Measurements from ENCODE around the gene OR2H2.

The OR2H2 gene

DNA sequence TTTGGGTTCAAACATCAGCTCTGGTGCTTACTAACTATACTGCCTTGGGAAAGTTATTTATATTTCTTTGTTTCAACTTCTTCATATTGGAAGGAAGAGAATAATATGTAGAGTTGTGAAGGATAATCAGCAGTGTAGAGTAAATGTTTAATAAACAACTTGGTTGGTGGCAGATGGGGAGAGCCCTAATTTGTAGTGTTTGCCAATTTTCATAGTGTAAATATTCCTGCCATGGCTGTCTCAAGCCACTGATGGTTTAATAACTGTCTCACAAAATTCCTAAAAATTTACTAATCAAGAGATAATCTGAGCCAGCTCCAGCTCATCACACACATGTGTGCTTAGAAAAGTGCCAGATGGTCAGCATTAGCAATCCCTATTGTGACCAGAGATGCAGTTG lies at the start of gene OR2H2:
OR2H2 (plus strand) TSS at position 301 of the 400 bp plus-strand sequence. CDS start 2,824 bp downstream, outside the sequence.
- no peak for DNase-seq

- no peak for DNase-seq
Observed at GRCh38 chr6:29537714-29538403, 47.1 kb upstream of the OR2H2 start.

DNA sequence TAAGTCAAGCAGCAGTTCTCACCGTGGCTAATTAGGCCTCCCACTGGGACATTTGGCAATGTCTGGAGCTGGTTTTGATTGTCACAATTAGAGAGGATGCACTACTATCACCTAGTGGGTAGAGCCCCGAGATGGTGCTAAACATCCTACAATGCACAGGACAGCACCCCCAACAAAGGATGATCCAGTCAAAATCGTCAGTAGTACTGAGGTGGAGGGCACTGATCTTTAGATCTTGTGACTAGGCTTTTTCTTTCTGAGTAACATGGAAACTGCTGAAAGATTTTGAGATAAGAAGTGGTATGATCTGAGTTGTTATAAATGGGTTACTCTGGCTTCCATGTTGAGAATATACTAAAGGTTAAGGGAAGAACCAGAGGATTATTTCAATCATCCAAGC lies 37.3 kb upstream of the OR2H2 start:
- DNase-seq: no peak

DNA sequence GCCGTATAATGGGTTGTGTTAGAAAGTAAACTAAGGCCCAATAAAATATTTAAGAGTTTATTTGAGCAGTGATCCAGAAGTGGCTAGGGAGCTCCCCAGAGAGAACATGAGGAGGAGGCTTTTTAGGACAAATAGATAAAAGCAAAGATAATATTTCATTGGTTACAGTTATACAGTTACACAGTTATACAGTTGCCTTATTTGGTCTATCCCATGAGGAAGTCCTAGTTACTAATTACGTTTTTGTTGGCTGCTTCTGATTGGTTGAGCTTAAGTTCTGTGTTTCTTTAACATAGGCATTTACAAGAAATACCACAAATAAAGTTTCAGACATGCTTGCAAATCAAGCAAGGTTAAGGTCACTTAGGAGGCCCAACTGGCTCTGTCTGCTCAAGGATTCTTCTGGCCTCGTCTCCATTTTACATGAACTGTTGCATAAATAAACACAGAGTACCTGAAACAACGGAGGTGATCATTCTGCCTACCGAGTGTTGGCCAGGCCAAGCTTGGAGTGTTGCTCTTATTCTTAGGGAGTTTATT lies 32.3 kb upstream of the OR2H2 start:
- DNase-seq: no peak

GRCh38 chr6:29553268-29554057 lies 31.5 kb upstream of the OR2H2 start:
- peak; percentile 22 to 27 for DNase-seq

DNA sequence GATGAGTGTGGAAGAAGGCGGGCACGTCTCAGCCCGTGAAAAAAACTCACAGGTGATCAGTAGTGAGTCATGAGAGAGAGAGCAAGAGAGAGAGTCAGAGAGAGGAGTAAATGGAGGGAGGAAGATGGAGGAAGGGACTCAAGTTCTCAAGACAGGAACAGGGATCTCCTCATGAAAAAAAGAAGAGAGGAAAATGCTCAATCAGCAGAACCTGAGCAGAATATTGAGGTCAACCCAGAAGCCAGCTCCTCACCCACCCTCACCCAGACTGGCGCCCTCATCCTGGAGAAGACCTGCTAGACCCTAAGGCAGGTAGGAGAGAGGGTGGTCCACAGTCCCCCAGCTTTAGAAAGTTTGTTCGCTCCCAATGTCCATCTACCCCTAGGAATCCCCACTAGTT lies 30.2 kb upstream of the OR2H2 start:
- no peak for DNase-seq

DNA sequence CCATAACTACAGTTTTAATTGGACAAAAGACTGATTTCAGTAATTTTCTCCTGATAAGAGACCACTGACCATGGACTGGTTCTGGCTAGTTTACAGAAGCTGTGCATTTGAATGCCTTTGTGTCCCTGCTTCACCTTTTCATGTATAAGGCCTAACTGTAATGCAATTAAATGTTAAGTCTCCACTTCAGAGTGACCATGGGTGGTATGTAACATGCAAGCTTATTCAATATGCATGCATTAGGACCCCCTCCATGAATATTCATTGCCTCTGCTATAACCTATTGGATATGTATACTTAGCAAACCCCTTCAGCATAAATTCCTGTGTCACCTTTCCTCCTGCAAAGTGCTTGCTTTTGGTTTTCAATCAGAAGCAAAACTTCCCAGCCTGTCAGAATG lies 27.6 kb upstream of the OR2H2 start:
- no peak for DNase-seq

DNA sequence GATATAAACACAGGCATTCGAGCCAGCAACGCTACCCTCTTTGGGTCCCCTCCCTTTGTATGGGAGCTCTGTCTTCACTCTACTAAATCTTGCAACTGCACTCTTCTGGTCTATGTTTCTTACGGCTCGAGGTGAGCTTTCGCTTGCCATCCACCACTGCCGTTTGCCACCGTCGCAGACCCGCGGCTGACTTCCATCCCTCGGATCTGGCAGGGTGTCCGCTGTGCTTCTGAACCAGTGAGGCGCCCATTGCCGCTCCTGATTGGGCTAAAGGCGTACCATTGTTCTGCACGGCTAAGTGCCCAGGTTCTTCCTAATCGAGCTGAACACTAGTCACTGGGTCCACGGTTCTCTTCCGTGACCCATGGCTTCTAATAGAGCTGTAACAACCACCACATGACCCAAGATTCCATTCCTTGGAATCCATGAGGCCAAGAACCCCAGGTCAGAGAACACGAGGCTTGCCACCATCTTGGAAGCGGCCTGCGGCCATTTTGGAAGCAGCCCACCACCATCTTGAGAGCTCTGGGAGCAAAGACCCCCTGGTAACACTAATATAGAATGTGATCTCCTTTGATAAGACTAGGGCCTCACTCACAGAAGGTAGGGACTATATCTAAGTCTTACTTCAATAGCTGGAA lies 26.4 kb upstream of the OR2H2 start:
- DNase-seq: no peak

DNA sequence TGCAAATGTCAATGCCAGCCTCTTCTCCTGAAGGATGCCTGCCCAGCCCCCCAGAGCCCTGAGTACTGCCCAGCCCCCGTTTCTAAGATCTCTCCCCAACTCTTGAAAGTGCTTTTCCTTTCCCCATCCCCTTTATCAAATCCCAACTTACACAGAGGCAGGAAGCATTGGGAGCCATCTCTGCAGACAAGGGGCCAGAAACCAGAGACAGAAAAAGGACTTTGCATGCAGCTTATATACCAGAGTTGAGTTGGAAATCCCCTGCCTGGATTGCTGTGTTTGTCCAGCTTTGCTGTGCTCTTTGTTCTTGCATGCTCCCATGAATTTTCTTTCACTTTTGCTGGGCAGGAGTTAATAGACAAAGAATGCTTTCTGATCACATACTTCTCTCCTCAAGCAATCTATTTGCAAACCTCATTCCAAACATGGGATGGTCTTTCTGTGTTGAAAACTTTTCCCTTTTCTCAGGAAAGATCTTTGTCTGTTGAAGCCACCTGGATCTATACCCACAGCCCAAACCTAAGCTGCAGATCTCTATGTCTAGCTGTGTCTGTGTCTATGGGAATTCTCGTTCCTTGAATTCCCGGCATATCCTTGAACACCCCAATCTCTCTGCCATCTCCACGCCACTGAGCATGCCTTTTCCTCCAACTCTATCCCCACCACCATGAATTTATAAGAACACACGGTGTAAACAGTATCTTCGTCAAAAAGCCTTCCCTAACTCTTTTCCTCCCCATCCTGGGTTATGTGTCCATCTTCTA lies 25.2 kb upstream of the OR2H2 start, which contains the start of gene UBD:
UBD (minus strand) TSS at position 209 of the 764 bp plus-strand sequence; CDS start at position 178, 31 bp downstream.
- DNase-seq: no peak

- DNase-seq: no peak
Observed at GRCh38 chr6:29561091-29561490, 23.8 kb upstream of the OR2H2 start.

DNA sequence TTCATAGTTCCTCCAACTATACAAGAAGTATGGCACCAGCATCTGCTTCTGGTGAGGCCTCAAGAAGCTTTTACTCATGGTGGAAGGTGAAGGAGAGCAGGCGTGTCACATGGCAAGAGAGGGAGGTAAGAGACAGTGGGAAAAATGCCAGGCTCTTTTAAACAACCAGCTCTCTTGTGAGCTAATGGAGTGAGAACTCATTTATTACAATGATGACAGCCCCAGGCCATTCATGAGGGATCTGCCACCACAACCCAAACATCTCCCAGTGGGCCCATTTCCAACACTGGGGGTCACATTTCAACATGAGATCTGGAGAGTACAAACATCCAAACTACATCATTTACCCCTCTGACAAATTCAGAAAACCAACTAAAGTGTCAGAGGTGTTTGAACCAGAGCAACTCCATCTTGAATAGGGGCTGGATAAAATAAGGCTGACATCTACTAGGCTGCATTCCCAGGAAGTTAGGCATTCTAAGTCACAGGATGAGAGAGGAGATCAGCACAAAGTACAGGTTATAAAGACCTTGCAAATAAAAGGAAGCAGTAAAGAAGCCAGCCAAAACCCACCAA lies 23.2 kb upstream of the OR2H2 start:
- DNase-seq: no peak

DNA sequence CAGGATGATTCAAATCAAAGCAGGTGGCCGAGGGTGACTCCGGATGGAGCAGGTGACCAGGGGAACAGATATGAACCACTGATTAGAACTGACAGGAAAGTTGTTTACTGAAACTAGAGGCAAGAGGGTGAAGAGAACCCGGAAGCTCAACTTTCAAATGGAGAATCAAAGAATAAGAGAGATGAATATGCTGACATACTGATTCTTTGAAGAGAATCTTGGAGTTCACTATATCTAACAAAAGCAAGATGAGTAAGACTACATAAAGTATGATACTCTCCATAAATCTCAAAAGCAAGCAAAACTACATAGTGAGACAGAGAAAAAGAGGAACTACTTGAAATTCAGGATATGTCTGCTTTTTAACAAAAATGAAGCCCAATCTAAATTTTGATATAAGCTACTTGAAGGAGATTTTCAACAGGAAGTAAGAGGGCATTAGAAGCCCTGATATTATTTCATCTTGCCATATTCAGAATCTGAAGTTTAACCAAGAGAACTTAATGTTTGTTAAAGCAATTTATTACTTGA lies 21.4 kb upstream of the OR2H2 start:
- DNase-seq: no peak

GRCh38 chr6:29564875-29565274 lies 20.0 kb upstream of the OR2H2 start:
- no peak for DNase-seq

- DNase-seq: no peak
Observed at GRCh38 chr6:29566856-29567255, 18.1 kb upstream of the OR2H2 start.

GRCh38 chr6:29567541-29567940 lies 17.4 kb upstream of the OR2H2 start:
- no peak for DNase-seq

DNA sequence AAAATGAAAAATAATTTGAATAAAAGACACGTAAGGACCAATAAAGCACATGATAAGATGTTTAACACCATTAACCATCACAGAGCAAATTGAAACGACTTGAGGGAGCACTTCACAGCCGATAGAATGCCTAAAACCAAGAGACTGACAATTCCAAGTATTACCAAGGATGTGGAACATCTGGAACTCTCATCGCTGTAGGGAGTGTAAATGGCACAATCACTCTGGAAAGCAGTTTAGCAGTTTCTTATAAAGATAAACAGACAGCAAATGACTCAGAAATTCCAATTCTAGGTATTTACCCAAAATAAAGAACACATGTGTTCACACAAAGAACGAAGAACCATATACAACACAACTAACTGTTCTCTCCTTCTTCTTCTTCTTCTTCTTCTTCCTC lies 16.9 kb upstream of the OR2H2 start:
- DNase-seq: no peak

GRCh38 chr6:29576056-29576455 lies 8.9 kb upstream of the OR2H2 start:
- DNase-seq: no peak

- no peak for DNase-seq
Observed at GRCh38 chr6:29577544-29577943, 7.4 kb upstream of the OR2H2 start.

DNA sequence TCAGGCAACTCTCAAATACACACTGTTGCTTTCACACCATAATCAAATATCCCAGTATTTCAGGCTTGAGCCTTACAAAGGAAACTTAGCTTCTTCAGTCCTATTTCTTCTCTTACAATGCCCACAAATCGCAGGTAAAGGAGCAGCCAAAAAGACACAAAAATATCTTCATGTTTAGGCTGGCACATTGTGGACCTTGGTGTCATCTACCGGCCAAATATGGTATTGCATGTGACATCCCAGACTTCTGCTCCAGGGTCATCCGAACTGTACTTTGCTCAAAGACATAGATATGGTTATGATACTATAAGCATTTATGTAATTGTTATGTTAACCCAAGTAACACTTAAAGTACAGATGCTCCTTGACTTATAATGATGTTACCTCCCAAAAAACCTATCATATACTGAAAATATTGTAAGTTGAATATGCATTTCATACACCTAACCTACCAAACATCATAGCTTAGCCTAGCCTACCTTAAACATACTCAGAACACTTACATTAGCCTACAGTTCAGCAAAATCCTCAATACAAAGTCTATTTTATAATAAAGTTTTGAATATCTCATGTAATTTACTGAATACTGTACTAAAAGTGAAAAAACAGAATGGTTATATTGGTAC lies 4.6 kb downstream of the OR2H2 start:
- peak; percentile 24 to 26 for DNase-seq

DNA sequence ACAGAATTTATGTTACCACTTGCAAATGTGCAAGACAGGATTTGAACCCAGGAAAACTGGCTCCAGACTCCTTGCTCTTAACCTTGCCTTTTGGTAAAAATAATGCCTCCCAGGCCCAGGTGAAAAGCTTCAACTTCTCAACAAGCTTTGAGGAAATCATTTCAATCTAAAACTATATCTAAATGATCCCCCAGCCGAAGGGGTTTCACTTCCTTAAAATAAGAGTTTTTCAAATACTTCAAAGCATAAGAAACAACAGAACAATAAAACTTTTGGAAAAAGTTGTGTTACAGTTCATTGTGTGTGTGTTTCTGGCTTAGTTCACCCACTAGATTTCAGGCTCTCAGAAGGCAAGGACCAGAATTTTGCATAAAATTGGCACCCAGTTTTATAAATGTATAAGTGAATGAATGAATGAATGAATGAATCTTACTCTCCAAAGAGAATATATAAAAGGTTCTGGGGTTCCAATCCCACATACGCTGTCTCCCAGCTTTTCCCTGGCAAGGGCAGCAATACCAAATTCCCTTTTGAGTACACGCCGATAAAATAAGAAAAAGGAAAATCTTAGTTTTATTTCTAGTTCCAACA lies 5.4 kb downstream of the OR2H2 start:
- no peak for DNase-seq

GRCh38 chr6:29591677-29592076 lies 6.8 kb downstream of the OR2H2 start:
- DNase-seq: no peak
